Activated B cell treated with CpG ODN at 0.5 μM for 24 hours (primary cell): ENCODE results near the gene ZNF536. TPM values are rescaled to one million over a fixed set of nuclear protein-coding genes. Genes with fewer than 3 reads are reported as not detected.

Experiments
- ATAC-seq: fragments of 200-7000 bp; cut with Tn5 transposase; one replicate; pipeline ENCODE4 v1.10.0; 2021; ENCODE audit warnings: low read depth, mild to moderate bottlenecking, moderate library complexity
- CTCF ChIA-PET: fragments of 350-600 bp; sonication (Branson Sonifier 250); formaldehyde crosslinking; loops from one replicate; lab custom pipeline; 2021; ENCODE audit warnings: antibody characterized with exemption; lab: Charles Lee
- POLR2A ChIA-PET: fragments of 350-600 bp; sonication (Branson Sonifier 250); formaldehyde crosslinking; loops from one replicate; lab custom pipeline; 2021; ENCODE audit warnings: antibody characterized with exemption; lab: Charles Lee
- DNase-seq: peaks from one replicate; pipeline ENCODE4 v3.0.0; 2022
- H3K27ac Mint-ChIP-seq: one replicate; pipeline ENCODE4 v1.8.0; 2020; ENCODE audit warnings: mixed read lengths
- H3K27me3 Mint-ChIP-seq: one replicate; pipeline ENCODE4 v1.8.0; 2021; ENCODE audit warnings: mixed read lengths
- H3K36me3 Mint-ChIP-seq: one replicate; pipeline ENCODE4 v1.8.0; 2021; ENCODE audit warnings: low read depth, mixed read lengths
- H3K4me1 Mint-ChIP-seq: one replicate; pipeline ENCODE4 v1.8.0; 2021; ENCODE audit warnings: mixed read lengths
- H3K4me3 Mint-ChIP-seq: one replicate; pipeline ENCODE4 v1.8.0; 2020; ENCODE audit warnings: mild to moderate bottlenecking, mixed read lengths
- H3K9me3 Mint-ChIP-seq: one replicate; pipeline ENCODE4 v1.8.0; 2020; ENCODE audit warnings: mixed read lengths
- intact Hi-C: fragments of 100-400 bp; cut with micrococcal nuclease; formaldehyde crosslinking; loops from one replicate; pipeline ENCODE4 v1.15.1; 2024
- total RNA-seq: library from RNA; stranded (reverse); gene quantifications from 2 replicates; pipeline ENCODE4 v1.2.3, GENCODE V29; 2022
- TF ChIP-seq, protein P1 (sequence below): fragments of 200-600 bp; IDR thresholded peaks from one replicate; pipeline ENCODE4 v1.8.0; 2022; ENCODE audit warnings: antibody characterized with exemption, mild to moderate bottlenecking

Gene ZNF536
- total RNA-seq, 1 donor from 2014 or later, result not detected

DNA sequence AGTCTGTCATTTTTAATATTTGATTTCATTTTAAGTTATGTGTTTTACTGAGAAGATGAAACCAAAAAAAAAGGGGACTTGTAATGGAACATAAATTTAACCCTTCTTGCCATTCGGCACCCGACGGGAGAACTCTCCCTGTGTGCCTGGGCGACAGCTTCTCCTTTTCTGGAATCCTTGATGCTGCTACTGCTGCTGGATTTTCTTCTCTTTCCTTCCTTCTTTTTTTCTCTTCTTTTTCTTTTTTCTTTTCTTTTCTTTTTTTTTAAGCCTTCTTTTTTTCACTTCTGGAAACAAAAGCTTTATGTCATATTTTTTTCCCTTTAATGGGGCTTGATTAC is 11.1 kb upstream of the ZNF536 start:
- no peak for ATAC-seq
- no peak for DNase-seq
- Mint-ChIP-seq H3K4me1 (no peaks in the 10 kb centered on the region), H3K27ac (no peak overlapping the region), H3K9me3 (no peaks in the 10 kb centered on the region), H3K4me3 (no peak overlapping the region), H3K27me3 (peaks cover 9% of the 10 kb centered on the region), H3K36me3 (no peaks in the 10 kb centered on the region)
- intact Hi-C loops, result no loop called here
- ChIA-PET CTCF (no interaction called here), POLR2A (no interaction called here)
- TF ChIP-seq, protein P1, sequence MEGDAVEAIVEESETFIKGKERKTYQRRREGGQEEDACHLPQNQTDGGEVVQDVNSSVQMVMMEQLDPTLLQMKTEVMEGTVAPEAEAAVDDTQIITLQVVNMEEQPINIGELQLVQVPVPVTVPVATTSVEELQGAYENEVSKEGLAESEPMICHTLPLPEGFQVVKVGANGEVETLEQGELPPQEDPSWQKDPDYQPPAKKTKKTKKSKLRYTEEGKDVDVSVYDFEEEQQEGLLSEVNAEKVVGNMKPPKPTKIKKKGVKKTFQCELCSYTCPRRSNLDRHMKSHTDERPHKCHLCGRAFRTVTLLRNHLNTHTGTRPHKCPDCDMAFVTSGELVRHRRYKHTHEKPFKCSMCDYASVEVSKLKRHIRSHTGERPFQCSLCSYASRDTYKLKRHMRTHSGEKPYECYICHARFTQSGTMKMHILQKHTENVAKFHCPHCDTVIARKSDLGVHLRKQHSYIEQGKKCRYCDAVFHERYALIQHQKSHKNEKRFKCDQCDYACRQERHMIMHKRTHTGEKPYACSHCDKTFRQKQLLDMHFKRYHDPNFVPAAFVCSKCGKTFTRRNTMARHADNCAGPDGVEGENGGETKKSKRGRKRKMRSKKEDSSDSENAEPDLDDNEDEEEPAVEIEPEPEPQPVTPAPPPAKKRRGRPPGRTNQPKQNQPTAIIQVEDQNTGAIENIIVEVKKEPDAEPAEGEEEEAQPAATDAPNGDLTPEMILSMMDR, result no peak

GRCh38 chr19:30361721-30362120 is 10.5 kb upstream of the ZNF536 start:
- no peak for DNase-seq

DNA sequence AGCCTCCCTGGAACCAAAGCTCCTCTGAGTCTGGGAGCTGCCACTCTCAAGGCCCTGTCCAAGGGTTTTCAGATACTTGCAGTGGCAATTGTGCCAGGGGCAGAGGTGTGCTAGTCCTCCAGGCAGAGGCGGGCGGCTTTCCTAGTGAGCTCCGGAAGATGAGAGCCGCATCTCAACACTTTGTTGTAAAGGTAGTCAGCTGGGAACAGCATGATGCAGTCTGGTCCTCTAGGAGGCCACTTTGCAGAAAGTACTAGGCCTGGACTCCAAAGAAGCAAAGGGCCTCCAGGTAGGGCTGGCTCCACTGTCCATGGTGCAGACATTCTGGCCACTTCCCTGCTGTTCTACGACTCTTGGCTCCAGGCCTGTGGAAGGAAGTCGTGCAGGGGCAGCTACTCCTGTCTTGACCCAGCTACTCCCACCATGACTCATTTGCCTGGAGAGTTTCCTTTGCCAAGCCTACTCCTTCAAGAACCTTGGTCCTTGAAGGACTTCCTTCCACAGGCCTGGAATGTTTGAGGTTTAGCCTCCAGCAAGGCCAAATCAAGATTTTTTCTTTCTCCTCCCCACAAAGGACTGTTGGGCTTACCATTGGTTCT is 9.9 kb upstream of the ZNF536 start:
- CTCF ChIA-PET, result no interaction called here

More at GRCh38 chr19:30361721-30362120, 10.5 kb upstream of the ZNF536 start:
- TF ChIP-seq, protein P1, result no peak
- H3K9me3 Mint-ChIP-seq, result no peaks in the 10 kb centered on the region
- intact Hi-C loops, result no loop called here
- ChIA-PET CTCF (no interaction called here), POLR2A (no interaction called here)
- no peak for ATAC-seq
- H3K4me3 Mint-ChIP-seq, result no peak overlapping the region
- H3K27me3 Mint-ChIP-seq, result peaks cover 9% of the 10 kb centered on the region
- H3K36me3 Mint-ChIP-seq, result no peaks in the 10 kb centered on the region
- H3K4me1 Mint-ChIP-seq, result no peaks in the 10 kb centered on the region
- H3K27ac Mint-ChIP-seq, result no peak overlapping the region

DNA sequence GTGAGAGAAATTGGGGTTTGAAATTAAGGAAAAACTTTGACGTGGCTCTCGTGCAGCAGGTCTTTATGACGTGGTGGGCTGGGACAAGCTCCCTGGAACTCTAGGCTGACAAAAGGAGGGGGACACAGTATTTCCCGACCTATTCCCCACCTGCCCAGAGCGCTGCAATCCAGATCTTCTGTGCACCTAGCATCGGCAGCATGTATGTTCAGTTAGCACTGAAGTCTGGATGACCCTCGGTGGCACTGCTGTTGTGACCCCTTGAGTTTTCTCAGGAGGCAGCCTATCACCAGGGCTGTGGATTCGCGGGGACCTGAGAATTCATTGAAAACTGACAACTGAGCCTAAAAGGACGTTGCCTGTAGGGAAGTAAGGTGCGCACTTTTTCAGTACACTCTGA is 9.1 kb upstream of the ZNF536 start:
- H3K9me3 Mint-ChIP-seq, result no peaks in the 10 kb centered on the region
- DNase-seq, result no peak
- CTCF ChIA-PET, result no interaction called here
- H3K4me3 Mint-ChIP-seq, result no peak overlapping the region
- intact Hi-C loops, result no loop called here
- ATAC-seq, result no peak
- peaks cover 9% of the 10 kb centered on the region for H3K27me3 Mint-ChIP-seq
- no peak overlapping the region for H3K27ac Mint-ChIP-seq
- POLR2A ChIA-PET, result no interaction called here
- no peaks in the 10 kb centered on the region for H3K4me1 Mint-ChIP-seq
- TF ChIP-seq, protein P1, result no peak
- no peaks in the 10 kb centered on the region for H3K36me3 Mint-ChIP-seq

More for the DNA sequence above, 9.9 kb upstream of the ZNF536 start:
- Mint-ChIP-seq H3K27me3 (peaks cover 9% of the 10 kb centered on the region), H3K36me3 (no peaks in the 10 kb centered on the region), H3K9me3 (no peaks in the 10 kb centered on the region), H3K4me3 (no peak overlapping the region), H3K27ac (no peak overlapping the region), H3K4me1 (no peaks in the 10 kb centered on the region)
- intact Hi-C loops, result no loop called here
- no peak for ATAC-seq
- POLR2A ChIA-PET, result no interaction called here
- DNase-seq, result no peak
- TF ChIP-seq, protein P1, result no peak

- TF ChIP-seq, protein P1, result no peak
- H3K27ac Mint-ChIP-seq, result no peak overlapping the region
- intact Hi-C loops, result no loop called here
- CTCF ChIA-PET, result no interaction called here
- no peaks in the 10 kb centered on the region for H3K9me3 Mint-ChIP-seq
- POLR2A ChIA-PET, result no interaction called here
- H3K4me3 Mint-ChIP-seq, result no peak overlapping the region
- DNase-seq (no peak), ATAC-seq (no peak)
- no peaks in the 10 kb centered on the region for H3K36me3 Mint-ChIP-seq
- no peaks in the 10 kb centered on the region for H3K4me1 Mint-ChIP-seq
- peaks cover 6% of the 10 kb centered on the region for H3K27me3 Mint-ChIP-seq
These were observed 7.1 kb upstream of the ZNF536 start for GRCh38 chr19:30364866-30365800.
